ENCODE measurements around the gene SAMD10. TPM values are rescaled to one million over a fixed set of nuclear protein-coding genes. Genes with fewer than 3 reads are reported as not detected.

SAMD10 gene
- total and polyA plus RNA-seq, 8 donors, result 1.3 to 7.3 (median 3.6) TPM

DNA sequence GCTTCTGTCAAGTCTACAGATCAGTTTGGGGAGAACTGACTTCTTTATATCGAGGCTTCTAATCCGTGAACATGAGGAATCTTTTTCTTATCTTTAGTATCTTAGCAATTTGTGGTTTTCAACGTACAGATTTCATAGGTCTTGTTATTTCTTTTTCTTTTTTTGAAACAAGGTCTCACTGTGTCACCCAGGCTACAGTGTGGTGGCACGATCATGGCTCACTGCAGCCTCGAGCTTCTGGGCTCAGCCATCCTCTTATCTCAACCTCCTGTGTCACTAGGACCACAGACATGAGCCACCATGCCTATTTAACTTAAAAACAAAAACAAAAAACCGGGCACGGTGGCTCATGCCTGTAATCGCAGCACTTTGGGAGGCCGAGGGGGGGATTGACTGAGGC, 55.2 kb downstream of the SAMD10 start:
- H3K36me3 ChIP-seq, result peaks cover 0 to 12% (median 10%) of the 10 kb centered on the region in 3 donors
- 74 to 77% methylated on average over 9 of the region's 9 CpGs for WGBS, 2 donors
- H3K4me1 ChIP-seq, result no peaks in the 10 kb centered on the region
- no peaks in the 10 kb centered on the region for H3K27me3 ChIP-seq
- TF ChIP-seq, protein P1, sequence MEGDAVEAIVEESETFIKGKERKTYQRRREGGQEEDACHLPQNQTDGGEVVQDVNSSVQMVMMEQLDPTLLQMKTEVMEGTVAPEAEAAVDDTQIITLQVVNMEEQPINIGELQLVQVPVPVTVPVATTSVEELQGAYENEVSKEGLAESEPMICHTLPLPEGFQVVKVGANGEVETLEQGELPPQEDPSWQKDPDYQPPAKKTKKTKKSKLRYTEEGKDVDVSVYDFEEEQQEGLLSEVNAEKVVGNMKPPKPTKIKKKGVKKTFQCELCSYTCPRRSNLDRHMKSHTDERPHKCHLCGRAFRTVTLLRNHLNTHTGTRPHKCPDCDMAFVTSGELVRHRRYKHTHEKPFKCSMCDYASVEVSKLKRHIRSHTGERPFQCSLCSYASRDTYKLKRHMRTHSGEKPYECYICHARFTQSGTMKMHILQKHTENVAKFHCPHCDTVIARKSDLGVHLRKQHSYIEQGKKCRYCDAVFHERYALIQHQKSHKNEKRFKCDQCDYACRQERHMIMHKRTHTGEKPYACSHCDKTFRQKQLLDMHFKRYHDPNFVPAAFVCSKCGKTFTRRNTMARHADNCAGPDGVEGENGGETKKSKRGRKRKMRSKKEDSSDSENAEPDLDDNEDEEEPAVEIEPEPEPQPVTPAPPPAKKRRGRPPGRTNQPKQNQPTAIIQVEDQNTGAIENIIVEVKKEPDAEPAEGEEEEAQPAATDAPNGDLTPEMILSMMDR (IDR thresholded peaks at IDR 0.05), result no peak
- ATAC-seq, result no peak
- FAIRE-seq, result no peak
- no peak overlapping the region for H3K4me3 ChIP-seq
- H3K27ac ChIP-seq, result no peak overlapping the region
- intact Hi-C loops (cut with DNase I), result no loop called here
- H3K9me3 ChIP-seq, result no peaks in the 10 kb centered on the region
- no peak for DNase-seq

Small RNAs within 50 kb of the gene (microRNA-seq; reads per million reads assigned to microRNA genes)
- gene MIR1914 (0 reads per million in 2 donors), gene MIR647 (0 reads per million in 2 donors)

Other genes with a start within 250 kb of the SAMD10 start
- 1 to 10 TPM; 2.6 to 6.0 (median 3.1) TPM for gene LIME1, start 243.0 kb downstream of the SAMD10 start, total RNA-seq
- 10 to 100 TPM; 44.6 to 46.6 TPM for gene LIME1, start 243.0 kb downstream of the SAMD10 start, polyA plus RNA-seq
- 10 to 100 TPM; 25.8 to 44.2 (median 30.6) TPM for gene SLC2A4RG, start 239.9 kb downstream of the SAMD10 start, total RNA-seq
- gene SLC2A4RG, start 239.9 kb downstream of the SAMD10 start, polyA plus RNA-seq, result 10 to 100 TPM; 63.2 to 67.1 TPM
- gene ZBTB46, start 148.4 kb downstream of the SAMD10 start, total RNA-seq, result 1 to 10 TPM; 2.2 to 7.4 (median 3.0) TPM
- 1 to 10 TPM; 2.8 to 3.6 TPM for gene ZBTB46, start 148.4 kb downstream of the SAMD10 start, polyA plus RNA-seq
- not detected for gene ABHD16B, start 118.1 kb downstream of the SAMD10 start, total RNA-seq
- gene ABHD16B, start 118.1 kb downstream of the SAMD10 start, polyA plus RNA-seq, result under 1 TPM; 0.12 to 0.53 TPM
- 10 to 100 TPM; 16.3 to 35.0 (median 22.3) TPM for gene TPD52L2, start 114.4 kb downstream of the SAMD10 start, total RNA-seq
- 10 to 100 TPM; 33.8 to 47.3 TPM for gene TPD52L2, start 114.4 kb downstream of the SAMD10 start, polyA plus RNA-seq
- gene DNAJC5, start 84.5 kb downstream of the SAMD10 start, total RNA-seq, result 10 to 100 TPM; 25.0 to 31.5 (median 29.2) TPM
- 10 to 100 TPM; 20.1 to 23.3 TPM for gene DNAJC5, start 84.5 kb downstream of the SAMD10 start, polyA plus RNA-seq
- gene UCKL1, start 23.2 kb downstream of the SAMD10 start, total RNA-seq, result 10 to 100 TPM; 13.9 to 23.1 (median 17.2) TPM
- 10 to 100 TPM; 67.8 to 84.7 TPM for gene UCKL1, start 23.2 kb downstream of the SAMD10 start, polyA plus RNA-seq
- 10 to 100 TPM in 3 of 6 donors, 1 to 10 TPM in 3; 8.5 to 12.8 (median 9.8) TPM for gene ZNF512B, start 9.7 kb downstream of the SAMD10 start, total RNA-seq
- gene ZNF512B, start 9.7 kb downstream of the SAMD10 start, polyA plus RNA-seq, result 10 to 100 TPM; 12.8 to 22.0 TPM
- gene PRPF6, start 1.5 kb upstream of the SAMD10 start, total RNA-seq, result 10 to 100 TPM; 27.2 to 39.4 (median 32.2) TPM
- gene PRPF6, start 1.5 kb upstream of the SAMD10 start, polyA plus RNA-seq, result 10 to 100 TPM; 35.7 to 49.2 TPM
- gene C20orf204, start 56.5 kb upstream of the SAMD10 start, total RNA-seq, result 1 to 10 TPM in 1 of 6 donors, under 1 TPM in 5; 0.31 to 1.0 (median 0.70) TPM
- 1 to 10 TPM; 2.4 to 3.7 TPM for gene C20orf204, start 56.5 kb upstream of the SAMD10 start, polyA plus RNA-seq
- gene SOX18, start 70.0 kb upstream of the SAMD10 start, total RNA-seq, result 1 to 10 TPM; 3.7 to 9.1 (median 5.2) TPM
- 1 to 10 TPM; 6.1 to 6.4 TPM for gene SOX18, start 70.0 kb upstream of the SAMD10 start, polyA plus RNA-seq
- 10 to 100 TPM; 11.6 to 24.5 (median 13.9) TPM for gene TCEA2, start 83.6 kb upstream of the SAMD10 start, total RNA-seq
- 10 to 100 TPM; 35.7 to 52.9 TPM for gene TCEA2, start 83.6 kb upstream of the SAMD10 start, polyA plus RNA-seq
- gene RGS19, start 99.9 kb upstream of the SAMD10 start, total RNA-seq, result 10 to 100 TPM in 1 of 6 donors, 1 to 10 TPM in 5; 3.2 to 11.9 (median 4.1) TPM
- gene RGS19, start 99.9 kb upstream of the SAMD10 start, polyA plus RNA-seq, result 1 to 10 TPM; 7.5 to 8.9 TPM
- gene OPRL1, start 100.4 kb upstream of the SAMD10 start, total RNA-seq, result 1 to 10 TPM in 3 of 6 donors, under 1 TPM in 3; 0.25 to 2.2 (median 1.1) TPM
- under 1 TPM; 0.49 to 0.94 TPM for gene OPRL1, start 100.4 kb upstream of the SAMD10 start, polyA plus RNA-seq
- gene LKAAEAR1, start 104.8 kb upstream of the SAMD10 start, total RNA-seq, result under 1 TPM in 2 of 6 donors, not detected in 4; 0.22 to 0.24 TPM
- gene LKAAEAR1, start 104.8 kb upstream of the SAMD10 start, polyA plus RNA-seq, result not detected
- gene NPBWR2, start 127.9 kb upstream of the SAMD10 start, total RNA-seq, result not detected
- gene NPBWR2, start 127.9 kb upstream of the SAMD10 start, polyA plus RNA-seq, result not detected
- under 1 TPM; 0.13 to 0.67 (median 0.37) TPM for gene MYT1, start 184.8 kb upstream of the SAMD10 start, total RNA-seq
- 1 to 10 TPM in 1 of 2 donors, under 1 TPM in 1; 0.76 to 5.1 TPM for gene MYT1, start 184.8 kb upstream of the SAMD10 start, polyA plus RNA-seq